Measurements from ENCODE around the gene VAMP5. TPM values are rescaled to one million over a fixed set of nuclear protein-coding genes. Genes with fewer than 3 reads are reported as not detected.

Gene VAMP5
- total RNA-seq, 1 donor from 2014 or later: 42.5 TPM

- Histone ChIP-seq H3K9me3 (no peaks in the 10 kb centered on the region), H3K4me1 (peaks cover 24% of the 10 kb centered on the region), H3K27ac (no peak overlapping the region), H3K36me3 (peaks cover 0 to 48% of the 10 kb centered on the region in 2 donors), H3K27me3 (no peaks in the 10 kb centered on the region), H3K4me3 (no peak overlapping the region)
- no peak for TF ChIP-seq CTCF (IDR thresholded peaks at IDR 0.05)
- TF ChIP-seq POLR2A (IDR thresholded peaks at IDR 0.05): no peak
- no peak for TF ChIP-seq POLR2AphosphoS5 (IDR thresholded peaks at IDR 0.05; ENCODE audit: insufficient read depth in 1 of 2, low read depth in 1 of 2)
- intact Hi-C loops (cut with DNase I): loop anchor here (10.0 kb wide), 1 partner anchor 58 kb away; the partner anchor contains the start of gene TMEM150A
- no peak for DNase-seq (ENCODE audit: extremely low spot score in 2 of 2)
Observed at GRCh38 chr2:85547089-85547858, 37.0 kb upstream of the VAMP5 start.

DNA sequence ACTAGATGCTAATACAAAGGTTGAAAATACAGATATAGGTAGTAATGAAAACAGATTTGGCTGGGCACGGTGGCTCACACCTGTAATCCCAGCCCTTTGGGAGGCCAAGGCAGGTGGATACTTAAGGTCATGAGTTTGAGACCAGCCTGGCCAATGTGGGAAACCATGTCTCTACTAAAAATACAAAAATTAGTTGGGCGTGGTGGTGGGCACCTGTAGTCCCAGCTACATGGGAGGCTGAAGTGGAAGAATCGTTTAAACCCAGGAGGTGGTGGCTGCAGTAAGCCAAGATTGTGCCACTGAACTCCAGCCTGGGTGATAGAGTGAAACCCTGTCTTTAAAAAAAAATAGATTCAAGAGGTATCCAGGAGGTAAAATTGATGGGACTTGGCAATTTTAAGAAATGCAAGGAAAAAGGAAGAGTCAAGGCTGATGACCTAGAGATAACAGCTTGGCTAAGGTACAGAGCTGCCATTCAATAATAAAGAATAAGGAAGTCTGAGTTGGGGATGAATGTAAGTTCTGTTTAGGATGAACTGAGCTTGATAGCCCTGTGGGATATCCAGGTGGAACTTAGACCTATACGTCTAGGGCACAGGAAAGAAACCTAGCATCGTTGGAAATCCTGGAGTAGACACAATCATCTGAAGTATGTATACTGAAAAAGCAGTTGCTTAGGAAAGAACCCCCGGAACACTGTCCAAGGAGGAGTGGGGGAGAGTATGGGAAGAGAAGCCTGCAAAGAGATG lies 36.2 kb upstream of the VAMP5 start:
- Histone ChIP-seq H3K4me1 (peaks cover 16% of the 10 kb centered on the region), H3K9me3 (no peaks in the 10 kb centered on the region), H3K36me3 (peaks cover 0 to 48% of the 10 kb centered on the region in 2 donors), H3K27ac (peak overlapping the region; percentile 28), H3K4me3 (no peak overlapping the region), H3K27me3 (no peaks in the 10 kb centered on the region)
- TF ChIP-seq POLR2A (IDR thresholded peaks at IDR 0.05) (no peak), POLR2AphosphoS5 (IDR thresholded peaks at IDR 0.05; ENCODE audit: insufficient read depth in 1 of 2, low read depth in 1 of 2) (no peak), CTCF (IDR thresholded peaks at IDR 0.05) (no peak)
- intact Hi-C loops (cut with DNase I): loop anchor here (10.0 kb wide), 1 partner anchor 57 kb away; the partner anchor contains the start of gene TMEM150A
- DNase-seq (ENCODE audit: extremely low spot score in 2 of 2): no peak

DNA sequence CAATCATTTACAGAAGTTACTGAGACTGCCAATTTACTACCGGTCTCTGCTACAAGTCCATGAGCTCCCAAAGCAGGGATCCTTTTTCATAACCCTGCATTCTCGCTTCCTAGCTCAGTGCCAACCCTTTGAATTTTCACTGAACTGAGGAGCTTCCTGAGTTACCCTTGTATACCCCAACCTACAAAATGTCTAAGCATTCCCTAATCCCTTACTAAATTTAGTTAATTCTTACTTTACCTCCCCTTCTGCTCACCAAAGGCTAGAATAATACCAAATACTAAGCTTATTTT lies 35.7 kb upstream of the VAMP5 start:
- TF ChIP-seq POLR2A (IDR thresholded peaks at IDR 0.05) (no peak), CTCF (IDR thresholded peaks at IDR 0.05) (no peak), POLR2AphosphoS5 (IDR thresholded peaks at IDR 0.05; ENCODE audit: insufficient read depth in 1 of 2, low read depth in 1 of 2) (no peak)
- H3K36me3 ChIP-seq: peaks cover 0 to 48% of the 10 kb centered on the region in 2 donors
- no peak for DNase-seq (ENCODE audit: extremely low spot score in 2 of 2)
- H3K4me3 ChIP-seq: no peak overlapping the region
- H3K27ac ChIP-seq: peak overlapping the region; percentile 28
- H3K4me1 ChIP-seq: peaks cover 11% of the 10 kb centered on the region
- H3K9me3 ChIP-seq: no peaks in the 10 kb centered on the region
- intact Hi-C loops (cut with DNase I): loop anchor here (10.0 kb wide), 1 partner anchor 56 kb away; the partner anchor contains the start of gene TMEM150A
- H3K27me3 ChIP-seq: no peaks in the 10 kb centered on the region

- intact Hi-C loops (cut with DNase I): loop anchor here (10.0 kb wide), 1 partner anchor 56 kb away; the partner anchor contains the start of gene TMEM150A
- H3K36me3 ChIP-seq: peaks cover 0 to 51% of the 10 kb centered on the region in 2 donors
Observed at GRCh38 chr2:85549095-85549494, 35.1 kb upstream of the VAMP5 start.

More at GRCh38 chr2:85549095-85549494, 35.1 kb upstream of the VAMP5 start:
- Histone ChIP-seq H3K27me3 (no peaks in the 10 kb centered on the region), H3K9me3 (no peaks in the 10 kb centered on the region), H3K27ac (peak overlapping the region; percentile 57), H3K4me1 (peaks cover 10% of the 10 kb centered on the region), H3K4me3 (no peak overlapping the region)
- no peak for DNase-seq (ENCODE audit: extremely low spot score in 2 of 2)
- TF ChIP-seq POLR2A (IDR thresholded peaks at IDR 0.05) (no peak), CTCF (IDR thresholded peaks at IDR 0.05) (no peak), POLR2AphosphoS5 (IDR thresholded peaks at IDR 0.05; ENCODE audit: insufficient read depth in 1 of 2, low read depth in 1 of 2) (no peak)

All from vagina (tissue), 2 donors.